HCT116 (cell line): ENCODE results near the gene MXD3. TPM values are rescaled to one million over a fixed set of nuclear protein-coding genes. Genes with fewer than 3 reads are reported as not detected.

Source experiments
- ATAC-seq: fragments of 200-7000 bp; cut with Tn5 transposase; 2 replicates; pipeline ENCODE4 v1.9.1; 2020; ENCODE audit warnings: mild to moderate bottlenecking, moderate library complexity
- BruUV-seq: library from RNA; stranded (reverse); fragments of 400-500 nt; replicated peaks from 2 replicates; lab custom pipeline; 2021; lab: Mats Ljungman, UMichigan
- CTCF ChIA-PET: fragments of 300-600 bp; sonication (Branson Sonifier 250); formaldehyde crosslinking; loops from one replicate; lab custom pipeline; 2021; ENCODE audit warnings: antibody characterized with exemption; lab: Charles Lee
- POLR2A ChIA-PET: fragments of 300-600, 350-600 bp; sonication (Branson Sonifier 250); formaldehyde crosslinking; loops from one replicate; lab custom pipeline; 2021; ENCODE audit warnings: antibody characterized with exemption; lab: Charles Lee
- RAD21 ChIA-PET, 2 experiments: fragments of 300-600 bp; sonication (Branson Sonifier 250); formaldehyde crosslinking; loops; one replicate each; lab custom pipeline; 2023; ENCODE audit warnings: low total read pairs in 2 of 2; ENCODE audit not compliant: uncharacterized antibody in 2 of 2, unreplicated experiment in 2 of 2, low non-redundant PET in 1 of 2; lab: Charles Lee
- DNase-seq: peaks from one replicate; pipeline ENCODE4 v3.0.0-alpha.2; 2010; ENCODE audit warnings: low read depth, low spot score
- H2AFZ ChIP-seq: fragments of 200-600 bp; shearing (Covaris generic), sonication (generic); 2 replicates; pipeline ENCODE4 v1.6.1; 2017; ENCODE audit warnings: low read depth, mixed run types, mixed read lengths, antibody characterized with exemption, low read length; ENCODE audit not compliant: poor library complexity, severe bottlenecking
- H3K27ac ChIP-seq: 2 replicates; pipeline ENCODE4 v1.5.1; 2012; ENCODE audit warnings: low read depth, low read length
- H3K27me3 ChIP-seq: fragments of 200-600 bp; sonication (generic); 2 replicates; pipeline ENCODE4 v1.6.1; 2016; ENCODE audit warnings: mixed run types, low read length, mixed read lengths; ENCODE audit not compliant: insufficient read depth
- H3K36me3 ChIP-seq, 2 experiments: fragments of 200-500 bp in 1 of 2; fragments of 200-600 bp in 1 of 2; sonication (Bioruptor generic) in 1 of 2; sonication (generic) in 1 of 2; 2 replicates each; pipeline versions ENCODE4 v1.5.1 to v1.6.1; 2014 to 2016; ENCODE audit warnings: low read length in 2 of 2, inconsistent platforms in 1 of 2, mixed read lengths in 1 of 2, mixed run types in 1 of 2; ENCODE audit not compliant: insufficient read depth in 2 of 2, control insufficient read depth in 1 of 2
- H3K4me1 ChIP-seq, 2 experiments: fragments of 200-600 bp in 1 of 2; sonication (generic) in 1 of 2; 2 replicates each; pipeline versions ENCODE4 v1.5.1 to v1.6.1; 2012 to 2017; ENCODE audit warnings: low read length in 2 of 2, inconsistent platforms in 1 of 2, mild to moderate bottlenecking in 1 of 2, mixed read lengths in 1 of 2, mixed run types in 1 of 2, moderate library complexity in 1 of 2; ENCODE audit not compliant: insufficient read depth in 2 of 2, control insufficient read depth in 1 of 2
- H3K4me2 ChIP-seq: fragments of 200-600 bp; sonication (generic); 2 replicates; pipeline ENCODE4 v1.6.1; 2017; ENCODE audit warnings: mixed run types, low read length, mixed read lengths
- H3K4me3 ChIP-seq, 2 experiments: fragments of 200-600 bp in 1 of 2; sonication (generic) in 1 of 2; replicated peaks in 1 of 2; 2 replicates each; pipeline ENCODE4 v1.5.1; 2011 to 2016; ENCODE audit warnings: low read length in 2 of 2, control low read depth in 1 of 2, low read depth in 1 of 2, mild to moderate bottlenecking in 1 of 2, mixed read lengths in 1 of 2, mixed run types in 1 of 2
- H3K79me2 ChIP-seq: fragments of 200-600 bp; sonication (generic); 2 replicates; pipeline ENCODE4 v1.6.1; 2017; ENCODE audit warnings: mild to moderate bottlenecking, mixed run types, low read length, moderate library complexity, mixed read lengths; ENCODE audit not compliant: insufficient read depth
- H3K9ac ChIP-seq: fragments of 200-600 bp; sonication (generic); 2 replicates; pipeline ENCODE4 v1.6.1; 2016; ENCODE audit warnings: low read length, mixed read lengths
- H3K9me2 ChIP-seq: fragments of 200-600 bp; sonication (generic), shearing (Covaris generic); 2 replicates; pipeline ENCODE4 v1.6.1; 2017; ENCODE audit warnings: mixed run types, mild to moderate bottlenecking, moderate library complexity; ENCODE audit not compliant: insufficient read depth
- H3K9me3 ChIP-seq, 2 experiments: fragments of 200-500 bp in 1 of 2; fragments of 200-600 bp in 1 of 2; sonication (Bioruptor generic) in 1 of 2; sonication (generic) in 1 of 2; 2 replicates each; pipeline ENCODE4 v1.6.1; 2014 to 2017; ENCODE audit warnings: low read length in 2 of 2, mixed read lengths in 2 of 2, inconsistent platforms in 1 of 2, low read depth in 1 of 2, mild to moderate bottlenecking in 1 of 2, mixed run types in 1 of 2, moderate library complexity in 1 of 2; ENCODE audit not compliant: control insufficient read depth in 1 of 2, insufficient read depth in 1 of 2
- H4K20me1 ChIP-seq: fragments of 200-600 bp; sonication (generic), shearing (Covaris generic); 2 replicates; pipeline ENCODE4 v1.6.1; 2017; ENCODE audit warnings: mixed run types, mild to moderate bottlenecking, moderate library complexity; ENCODE audit not compliant: insufficient read depth
- CBX3 ChIP-seq: IDR thresholded peaks from 2 replicates; pipeline ENCODE4 v1.6.1; 2012; ENCODE audit warnings: low read depth
- CEBPB ChIP-seq: IDR thresholded peaks from 2 replicates; pipeline ENCODE4 v1.6.1; 2012; ENCODE audit warnings: low read depth
- ELF1 ChIP-seq: IDR thresholded peaks from 2 replicates; pipeline ENCODE4 v1.6.1; 2012; ENCODE audit warnings: low read depth, borderline replicate concordance
- EZH2phosphoT487 ChIP-seq: fragments of 200-600 bp; IDR thresholded peaks from 2 replicates; pipeline ENCODE4 v1.6.1; 2018; ENCODE audit warnings: antibody characterized with exemption, borderline replicate concordance
- FOSL1 ChIP-seq: IDR thresholded peaks from 2 replicates; pipeline ENCODE4 v1.6.1; 2012; ENCODE audit warnings: low read depth
- JUND ChIP-seq: IDR thresholded peaks from 2 replicates; pipeline ENCODE4 v1.6.1; 2012
- MAX ChIP-seq: IDR thresholded peaks from 2 replicates; pipeline ENCODE4 v1.6.1; 2012
- POLR2A ChIP-seq: IDR thresholded peaks from 2 replicates; pipeline ENCODE4 v1.7.0; 2011; ENCODE audit warnings: borderline replicate concordance; ENCODE audit not compliant: insufficient read depth, insufficient read length; ENCODE audit errors: extremely low read depth
- RAD21 ChIP-seq: IDR thresholded peaks from 2 replicates; pipeline ENCODE4 v1.6.1; 2012; ENCODE audit warnings: low read depth, mild to moderate bottlenecking
- SIN3A ChIP-seq: IDR thresholded peaks from 2 replicates; pipeline ENCODE4 v1.6.1; 2012; ENCODE audit warnings: low read depth
- SP1 ChIP-seq: IDR thresholded peaks from 2 replicates; pipeline ENCODE4 v1.6.1; 2012; ENCODE audit warnings: low read depth
- SRF ChIP-seq: IDR thresholded peaks from 2 replicates; pipeline ENCODE4 v1.6.1; 2012; ENCODE audit warnings: low read depth
- TCF7L2 ChIP-seq: IDR thresholded peaks from 2 replicates; pipeline ENCODE4 v1.7.0; 2011; ENCODE audit warnings: borderline replicate concordance, inconsistent platforms; ENCODE audit not compliant: insufficient read depth, insufficient read length; ENCODE audit errors: extremely low read depth
- ZBTB33 ChIP-seq: IDR thresholded peaks from 2 replicates; pipeline ENCODE4 v1.6.1; 2011; ENCODE audit warnings: mild to moderate bottlenecking, low read length, moderate library complexity; ENCODE audit not compliant: insufficient replicate concordance; ENCODE audit errors: extremely low read depth
- ZFX ChIP-seq: fragments of 450-650 bp; IDR thresholded peaks from 2 replicates; pipeline ENCODE4 v1.6.1; 2017
- ZNF274 ChIP-seq: fragments of 200-500 bp; sonication (Bioruptor generic); IDR thresholded peaks from 2 replicates; pipeline ENCODE4 v1.6.1; 2014; ENCODE audit warnings: mild to moderate bottlenecking, low read depth, low read length, inconsistent platforms
- intact Hi-C: fragments of 100-400 bp; cut with micrococcal nuclease; formaldehyde crosslinking; loops from 2 replicates; pipeline ENCODE4 v1.10.0; 2022
- total RNA-seq: library from RNA; stranded (reverse); gene quantifications from one replicate; pipeline ENCODE4 v1.2.1, GENCODE V29; 2021; ENCODE audit not compliant: unreplicated experiment
- TF ChIP-seq, protein P1 (sequence below): IDR thresholded peaks from 2 replicates; pipeline ENCODE4 v1.6.1; 2012
- TF ChIP-seq, protein P2 (sequence below): IDR thresholded peaks from 2 replicates; pipeline ENCODE4 v1.6.1; 2012; ENCODE audit warnings: low read depth

MXD3 gene
- total RNA-seq, 1 experiment from 2014 or later, result 37.6 TPM

DNA sequence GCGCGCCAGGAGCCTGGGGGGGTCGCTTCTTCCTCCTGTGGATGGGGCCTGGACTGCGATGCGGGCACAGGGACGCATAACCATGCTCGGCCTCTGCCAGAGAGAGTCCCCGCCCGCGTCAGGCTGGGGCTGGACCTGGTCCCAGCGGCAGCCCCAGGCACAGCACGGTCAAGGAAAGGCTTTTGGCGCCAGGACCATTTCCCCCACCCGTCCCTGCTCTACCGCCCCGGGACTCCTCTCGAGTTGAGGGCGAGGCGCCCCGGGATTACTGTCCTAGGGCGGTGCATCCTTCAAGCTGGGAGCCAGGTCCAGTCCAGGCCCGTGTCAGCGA is 341 bp downstream of the MXD3 start (continued):
- TF ChIP-seq FOSL1 (no peak), ZFX (no peak), EZH2phosphoT487 (no peak), MAX (no peak), SIN3A (no peak), JUND (no peak), RAD21 (no peak), POLR2A (no peak), TCF7L2 (no peak), ELF1 (no peak), SP1 (no peak)
- TF ChIP-seq, all 23 proteins: peak for 0

GRCh38 chr5:177310757-177311391 is 824 bp downstream of the MXD3 start:
- CTCF ChIA-PET, result interaction anchor here (1.0 to 2.3 kb wide), 10 partner anchors 10 to 201 kb away, joined by 3 to 17 read pairs (median 6); partner anchors contain the start of genes DBN1 and LMAN2
- BruUV-seq, result no TSS peak
- Histone ChIP-seq H4K20me1 (peaks cover 2% of the 10 kb centered on the region; the same call in 1 of the 2 replicates), H3K9me3 (no peaks in the 10 kb centered on the region), H3K4me3 (peak overlapping the region; percentile 82 to 87), H2AFZ (no peak overlapping the region), H3K9ac (peak overlapping the region; percentile 87), H3K9me2 (no peaks in the 10 kb centered on the region), H3K79me2 (peaks cover 3% of the 10 kb centered on the region), H3K27ac (peak overlapping the region; percentile 34), H3K4me1 (peaks cover 18 to 46% of the 10 kb centered on the region in 2 experiments), H3K36me3 (peaks cover 3 to 8% of the 10 kb centered on the region in 2 experiments; a peak in 2 of 4 replicates), H3K27me3 (no peaks in the 10 kb centered on the region), H3K4me2 (peak overlapping the region; percentile 79)
- ATAC-seq (no peak), DNase-seq (no peak)
- POLR2A ChIA-PET, result interaction anchor here (1.2 to 1.6 kb wide), 2 partner anchors 41 to 60 kb away, joined by 4 to 6 read pairs; partner anchors contain the start of gene LMAN2
- RAD21 ChIA-PET, result interaction anchor here in 1 of 2 experiments (1.0 kb wide), 1 partner anchor 79 kb away, joined by 3 read pairs; no protein-coding TSS in a partner anchor
- intact Hi-C loops, result loop anchor here (1.0 to 5.0 kb wide), 2 partner anchors 145 to 186 kb away; partner anchors contain the start of gene PDLIM7
- TF ChIP-seq CEBPB, result no peak
- TF ChIP-seq, protein P1, sequence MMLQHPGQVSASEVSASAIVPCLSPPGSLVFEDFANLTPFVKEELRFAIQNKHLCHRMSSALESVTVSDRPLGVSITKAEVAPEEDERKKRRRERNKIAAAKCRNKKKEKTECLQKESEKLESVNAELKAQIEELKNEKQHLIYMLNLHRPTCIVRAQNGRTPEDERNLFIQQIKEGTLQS, result no peak
- TF ChIP-seq SRF, result no peak
- TF ChIP-seq SP1, result no peak
- no peak for TF ChIP-seq TCF7L2
- TF ChIP-seq ZNF274, result no peak
- no peak for TF ChIP-seq CBX3
- no peak for TF ChIP-seq ZBTB33
- TF ChIP-seq, protein P2, sequence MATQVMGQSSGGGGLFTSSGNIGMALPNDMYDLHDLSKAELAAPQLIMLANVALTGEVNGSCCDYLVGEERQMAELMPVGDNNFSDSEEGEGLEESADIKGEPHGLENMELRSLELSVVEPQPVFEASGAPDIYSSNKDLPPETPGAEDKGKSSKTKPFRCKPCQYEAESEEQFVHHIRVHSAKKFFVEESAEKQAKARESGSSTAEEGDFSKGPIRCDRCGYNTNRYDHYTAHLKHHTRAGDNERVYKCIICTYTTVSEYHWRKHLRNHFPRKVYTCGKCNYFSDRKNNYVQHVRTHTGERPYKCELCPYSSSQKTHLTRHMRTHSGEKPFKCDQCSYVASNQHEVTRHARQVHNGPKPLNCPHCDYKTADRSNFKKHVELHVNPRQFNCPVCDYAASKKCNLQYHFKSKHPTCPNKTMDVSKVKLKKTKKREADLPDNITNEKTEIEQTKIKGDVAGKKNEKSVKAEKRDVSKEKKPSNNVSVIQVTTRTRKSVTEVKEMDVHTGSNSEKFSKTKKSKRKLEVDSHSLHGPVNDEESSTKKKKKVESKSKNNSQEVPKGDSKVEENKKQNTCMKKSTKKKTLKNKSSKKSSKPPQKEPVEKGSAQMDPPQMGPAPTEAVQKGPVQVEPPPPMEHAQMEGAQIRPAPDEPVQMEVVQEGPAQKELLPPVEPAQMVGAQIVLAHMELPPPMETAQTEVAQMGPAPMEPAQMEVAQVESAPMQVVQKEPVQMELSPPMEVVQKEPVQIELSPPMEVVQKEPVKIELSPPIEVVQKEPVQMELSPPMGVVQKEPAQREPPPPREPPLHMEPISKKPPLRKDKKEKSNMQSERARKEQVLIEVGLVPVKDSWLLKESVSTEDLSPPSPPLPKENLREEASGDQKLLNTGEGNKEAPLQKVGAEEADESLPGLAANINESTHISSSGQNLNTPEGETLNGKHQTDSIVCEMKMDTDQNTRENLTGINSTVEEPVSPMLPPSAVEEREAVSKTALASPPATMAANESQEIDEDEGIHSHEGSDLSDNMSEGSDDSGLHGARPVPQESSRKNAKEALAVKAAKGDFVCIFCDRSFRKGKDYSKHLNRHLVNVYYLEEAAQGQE, result no peak
- TF ChIP-seq ELF1, result no peak
